Measurements from ENCODE around the gene SLC25A11.

GRCh38 chr17:4908301-4908700 lies 31.5 kb downstream of the SLC25A11 start:
- TF ChIP-seq ZNF274 (IDR thresholded peaks at IDR 0.05; ENCODE audit: low read depth, low read length) (no peak), YY1 (IDR thresholded peaks at IDR 0.05; ENCODE audit: insufficient read depth, insufficient read length) (no peak), SUZ12 (IDR thresholded peaks at IDR 0.05; ENCODE audit: extremely low read depth, insufficient read depth, insufficient read length) (no peak)

All from NT2/D1 (cell line).